HEK293 (cell line): Measurements from ENCODE around the gene RARS1.
A peak's percentile ranks its signal among the peaks of the same experiment; 100 is the strongest.

Source experiments
- SCRT2 ChIP-seq: fragments of 450-650 bp; formaldehyde crosslinking; IDR thresholded peaks from 2 replicates; pipeline ENCODE4 v1.5.1; 2016; ENCODE audit warnings: missing biosample characterization, missing genetic modification characterization
- ZBTB1 ChIP-seq: fragments of 450-650 bp; formaldehyde crosslinking; IDR thresholded peaks from 2 replicates; pipeline ENCODE4 v1.5.1; 2016; ENCODE audit warnings: missing biosample characterization, missing genetic modification characterization
- ZBTB17 ChIP-seq: fragments of 450-650 bp; formaldehyde crosslinking; IDR thresholded peaks from 2 replicates; pipeline ENCODE4 v1.5.1; 2016; ENCODE audit warnings: missing biosample characterization, missing genetic modification characterization
- ZBTB20 ChIP-seq: fragments of 450-650 bp; formaldehyde crosslinking; IDR thresholded peaks from 2 replicates; pipeline ENCODE4 v1.5.1; 2016; ENCODE audit warnings: missing biosample characterization, missing genetic modification characterization
- ZBTB7A ChIP-seq: fragments of 450-650 bp; formaldehyde crosslinking; IDR thresholded peaks from 2 replicates; pipeline ENCODE4 v1.5.1; 2016; ENCODE audit warnings: low read depth, missing biosample characterization, missing genetic modification characterization
- ZFP3 ChIP-seq: fragments of 450-650 bp; formaldehyde crosslinking; IDR thresholded peaks from 2 replicates; pipeline ENCODE4 v1.5.1; 2016; ENCODE audit warnings: low read depth, missing biosample characterization, missing genetic modification characterization
- ZFP69B ChIP-seq: fragments of 450-650 bp; formaldehyde crosslinking; IDR thresholded peaks from 2 replicates; pipeline ENCODE4 v1.5.1; 2016; ENCODE audit warnings: missing biosample characterization, missing genetic modification characterization
- ZIC2 ChIP-seq: fragments of 450-650 bp; formaldehyde crosslinking; IDR thresholded peaks from 2 replicates; pipeline ENCODE4 v1.5.1; 2016; ENCODE audit warnings: missing biosample characterization, missing genetic modification characterization
- ZNF121 ChIP-seq: fragments of 450-650 bp; formaldehyde crosslinking; IDR thresholded peaks from 2 replicates; pipeline ENCODE4 v1.5.1; 2016; ENCODE audit warnings: missing biosample characterization, missing genetic modification characterization
- ZNF169 ChIP-seq: fragments of 450-650 bp; formaldehyde crosslinking; IDR thresholded peaks from 2 replicates; pipeline ENCODE4 v1.5.1; 2016; ENCODE audit warnings: missing biosample characterization, missing genetic modification characterization
- ZNF174 ChIP-seq: fragments of 450-650 bp; formaldehyde crosslinking; IDR thresholded peaks from 2 replicates; pipeline ENCODE4 v1.5.0; 2017; ENCODE audit warnings: missing biosample characterization, mild to moderate bottlenecking, missing genetic modification characterization
- ZNF366 ChIP-seq: fragments of 450-650 bp; formaldehyde crosslinking; conservative IDR thresholded peaks from 2 replicates; pipeline ENCODE4 v1.5.1; 2016; ENCODE audit warnings: missing biosample characterization, missing genetic modification characterization
- ZNF394 ChIP-seq: fragments of 450-650 bp; formaldehyde crosslinking; IDR thresholded peaks from 2 replicates; pipeline ENCODE4 v1.5.1; 2016; ENCODE audit warnings: missing biosample characterization, missing genetic modification characterization, mild to moderate bottlenecking, moderate library complexity, borderline replicate concordance
- ZNF561 ChIP-seq: fragments of 450-650 bp; IDR thresholded peaks from 2 replicates; pipeline ENCODE4 v1.5.1; 2018; ENCODE audit warnings: missing biosample characterization, missing genetic modification characterization, borderline replicate concordance
- ZNF596 ChIP-seq: fragments of 450-650 bp; IDR thresholded peaks from 2 replicates; pipeline ENCODE4 v1.5.0; 2018; ENCODE audit warnings: missing biosample characterization, mild to moderate bottlenecking, missing genetic modification characterization, moderate library complexity
- ZNF610 ChIP-seq: fragments of 450-650 bp; formaldehyde crosslinking; IDR thresholded peaks from 2 replicates; pipeline ENCODE4 v1.5.1; 2016; ENCODE audit warnings: missing biosample characterization, missing genetic modification characterization, borderline replicate concordance
- ZNF654 ChIP-seq: fragments of 450-650 bp; formaldehyde crosslinking; IDR thresholded peaks from 2 replicates; pipeline ENCODE4 v1.5.1; 2016; ENCODE audit warnings: low read depth, missing biosample characterization, missing genetic modification characterization
- ZNF658 ChIP-seq: fragments of 450-650 bp; formaldehyde crosslinking; IDR thresholded peaks from 2 replicates; pipeline ENCODE4; 2016; ENCODE audit warnings: missing biosample characterization, missing genetic modification characterization
- ZNF747 ChIP-seq: fragments of 450-650 bp; formaldehyde crosslinking; IDR thresholded peaks from 2 replicates; pipeline ENCODE4 v1.5.1; 2016; ENCODE audit warnings: missing biosample characterization, missing genetic modification characterization
- ZNF791 ChIP-seq: fragments of 450-650 bp; formaldehyde crosslinking; IDR thresholded peaks from 2 replicates; pipeline ENCODE4 v1.5.1; 2016; ENCODE audit warnings: missing biosample characterization, missing genetic modification characterization
- ZSCAN30 ChIP-seq: fragments of 450-650 bp; IDR thresholded peaks from 2 replicates; pipeline ENCODE4 v1.5.1; 2018; ENCODE audit warnings: missing biosample characterization, mild to moderate bottlenecking, missing genetic modification characterization, moderate library complexity
- ZXDB ChIP-seq: fragments of 450-650 bp; formaldehyde crosslinking; IDR thresholded peaks from 2 replicates; pipeline ENCODE4 v1.5.1; 2016; ENCODE audit warnings: missing biosample characterization, missing genetic modification characterization
- TF ChIP-seq, protein P1 (sequence below): fragments of 450-650 bp; formaldehyde crosslinking; IDR thresholded peaks from 2 replicates; pipeline ENCODE4 v1.5.1; 2016; ENCODE audit warnings: missing biosample characterization, missing genetic modification characterization
- TF ChIP-seq, protein P2 (sequence below): fragments of 450-650 bp; formaldehyde crosslinking; IDR thresholded peaks from 2 replicates; pipeline ENCODE4 v1.5.1; 2017; ENCODE audit warnings: missing biosample characterization, missing genetic modification characterization
- TF ChIP-seq, protein P3 (sequence below): fragments of 450-650 bp; formaldehyde crosslinking; IDR thresholded peaks from 2 replicates; pipeline ENCODE4 v1.5.1; 2016; ENCODE audit warnings: missing biosample characterization, missing genetic modification characterization
- TF ChIP-seq, protein P4 (sequence below): fragments of 450-650 bp; formaldehyde crosslinking; IDR thresholded peaks from 2 replicates; pipeline ENCODE4 v1.5.1; 2016; ENCODE audit warnings: missing biosample characterization, missing genetic modification characterization, low read depth
- TF ChIP-seq, protein P5 (sequence below): fragments of 450-650 bp; formaldehyde crosslinking; IDR thresholded peaks from 2 replicates; pipeline ENCODE4 v1.5.1; 2016; ENCODE audit warnings: missing biosample characterization, missing genetic modification characterization
- TF ChIP-seq, protein P6 (sequence below): fragments of 450-650 bp; formaldehyde crosslinking; IDR thresholded peaks from 2 replicates; pipeline ENCODE4 v1.5.1; 2017; ENCODE audit warnings: missing biosample characterization, missing genetic modification characterization

The RARS1 gene

DNA sequence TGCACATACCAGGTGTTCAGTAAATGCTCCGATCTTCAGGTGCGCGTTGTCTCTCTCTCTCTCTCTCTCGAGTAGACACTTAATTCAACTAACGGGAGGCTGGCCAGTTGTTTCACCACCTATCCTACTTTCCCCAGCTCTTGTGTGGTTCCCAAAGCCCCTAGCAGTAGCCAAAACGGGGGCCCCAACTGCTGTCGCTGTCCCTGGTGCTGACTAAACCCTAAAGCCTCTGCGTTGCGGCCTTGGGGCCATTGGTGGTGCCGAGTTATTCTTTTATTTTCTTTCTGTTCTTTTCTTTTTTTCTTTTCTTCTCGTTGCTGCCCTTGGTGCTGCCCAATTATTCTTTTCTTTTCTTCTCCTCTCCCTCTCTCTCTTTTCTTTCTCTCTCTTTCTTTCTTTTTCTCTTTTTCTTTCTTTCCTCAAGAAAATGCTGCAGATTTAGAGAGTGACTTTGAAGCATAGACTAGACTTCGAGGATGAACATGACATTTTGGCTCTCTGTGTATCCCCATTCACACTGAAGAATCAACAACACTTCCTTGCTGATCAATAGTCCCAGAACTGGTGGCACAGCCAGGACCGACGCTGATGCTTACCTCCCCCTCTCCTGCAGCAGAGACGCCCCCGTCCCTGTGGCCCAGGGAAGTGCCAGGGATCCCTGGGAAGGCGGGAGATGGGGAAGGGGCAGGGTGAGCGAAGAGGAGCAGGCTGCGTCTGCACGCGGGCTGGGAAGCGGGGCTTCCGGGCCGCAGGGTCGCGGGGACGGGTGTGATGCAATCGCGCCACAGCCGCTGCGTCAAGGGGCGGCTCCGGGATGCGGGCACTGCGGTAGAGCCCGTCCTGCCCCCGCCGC lies 42.5 kb downstream of the RARS1 start, which contains the start of gene FBLL1 (continued):
- TF ChIP-seq, protein P1, sequence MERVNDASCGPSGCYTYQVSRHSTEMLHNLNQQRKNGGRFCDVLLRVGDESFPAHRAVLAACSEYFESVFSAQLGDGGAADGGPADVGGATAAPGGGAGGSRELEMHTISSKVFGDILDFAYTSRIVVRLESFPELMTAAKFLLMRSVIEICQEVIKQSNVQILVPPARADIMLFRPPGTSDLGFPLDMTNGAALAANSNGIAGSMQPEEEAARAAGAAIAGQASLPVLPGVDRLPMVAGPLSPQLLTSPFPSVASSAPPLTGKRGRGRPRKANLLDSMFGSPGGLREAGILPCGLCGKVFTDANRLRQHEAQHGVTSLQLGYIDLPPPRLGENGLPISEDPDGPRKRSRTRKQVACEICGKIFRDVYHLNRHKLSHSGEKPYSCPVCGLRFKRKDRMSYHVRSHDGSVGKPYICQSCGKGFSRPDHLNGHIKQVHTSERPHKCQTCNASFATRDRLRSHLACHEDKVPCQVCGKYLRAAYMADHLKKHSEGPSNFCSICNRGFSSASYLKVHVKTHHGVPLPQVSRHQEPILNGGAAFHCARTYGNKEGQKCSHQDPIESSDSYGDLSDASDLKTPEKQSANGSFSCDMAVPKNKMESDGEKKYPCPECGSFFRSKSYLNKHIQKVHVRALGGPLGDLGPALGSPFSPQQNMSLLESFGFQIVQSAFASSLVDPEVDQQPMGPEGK = peak; percentile 35; the same call in 1 of the 2 replicates
- TF ChIP-seq ZNF561 (no peak), ZNF747 (tag by site-specific recombination) (no peak), ZBTB20 (tag by site-specific recombination) (peak; percentile 46; the same call in 1 of the 2 replicates), ZBTB1 (tag by site-specific recombination) (no peak), ZXDB (tag by site-specific recombination) (0 out of 2 replicates have a peak, but pooled peaks have one; percentile 21), ZNF596 (peak; percentile 32; the same call in 1 of the 2 replicates), ZNF366 (tag by site-specific recombination) (peak; percentile 79), SCRT2 (tag by site-specific recombination) (no peak), ZFP3 (no peak), ZSCAN30 (no peak), ZNF654 (tag by site-specific recombination) (no peak), ZFP69B (tag by site-specific recombination) (no peak), ZNF791 (tag by site-specific recombination) (no peak), ZNF658 (no peak), ZBTB17 (tag by site-specific recombination) (0 out of 2 replicates have a peak, but pooled peaks have one; percentile 31), ZNF174 (tag by site-specific recombination) (no peak), ZIC2 (tag by site-specific recombination) (no peak), ZNF121 (tag by site-specific recombination) (no peak), ZNF610 (tag by site-specific recombination) (no peak), ZNF394 (tag by site-specific recombination) (no peak), ZBTB7A (tag by site-specific recombination) (no peak), ZNF169 (tag by site-specific recombination) (no peak)
- TF ChIP-seq, protein P2, sequence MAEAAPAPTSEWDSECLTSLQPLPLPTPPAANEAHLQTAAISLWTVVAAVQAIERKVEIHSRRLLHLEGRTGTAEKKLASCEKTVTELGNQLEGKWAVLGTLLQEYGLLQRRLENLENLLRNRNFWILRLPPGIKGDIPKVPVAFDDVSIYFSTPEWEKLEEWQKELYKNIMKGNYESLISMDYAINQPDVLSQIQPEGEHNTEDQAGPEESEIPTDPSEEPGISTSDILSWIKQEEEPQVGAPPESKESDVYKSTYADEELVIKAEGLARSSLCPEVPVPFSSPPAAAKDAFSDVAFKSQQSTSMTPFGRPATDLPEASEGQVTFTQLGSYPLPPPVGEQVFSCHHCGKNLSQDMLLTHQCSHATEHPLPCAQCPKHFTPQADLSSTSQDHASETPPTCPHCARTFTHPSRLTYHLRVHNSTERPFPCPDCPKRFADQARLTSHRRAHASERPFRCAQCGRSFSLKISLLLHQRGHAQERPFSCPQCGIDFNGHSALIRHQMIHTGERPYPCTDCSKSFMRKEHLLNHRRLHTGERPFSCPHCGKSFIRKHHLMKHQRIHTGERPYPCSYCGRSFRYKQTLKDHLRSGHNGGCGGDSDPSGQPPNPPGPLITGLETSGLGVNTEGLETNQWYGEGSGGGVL (tag by site-specific recombination) = peak; percentile 43
- TF ChIP-seq, protein P3, sequence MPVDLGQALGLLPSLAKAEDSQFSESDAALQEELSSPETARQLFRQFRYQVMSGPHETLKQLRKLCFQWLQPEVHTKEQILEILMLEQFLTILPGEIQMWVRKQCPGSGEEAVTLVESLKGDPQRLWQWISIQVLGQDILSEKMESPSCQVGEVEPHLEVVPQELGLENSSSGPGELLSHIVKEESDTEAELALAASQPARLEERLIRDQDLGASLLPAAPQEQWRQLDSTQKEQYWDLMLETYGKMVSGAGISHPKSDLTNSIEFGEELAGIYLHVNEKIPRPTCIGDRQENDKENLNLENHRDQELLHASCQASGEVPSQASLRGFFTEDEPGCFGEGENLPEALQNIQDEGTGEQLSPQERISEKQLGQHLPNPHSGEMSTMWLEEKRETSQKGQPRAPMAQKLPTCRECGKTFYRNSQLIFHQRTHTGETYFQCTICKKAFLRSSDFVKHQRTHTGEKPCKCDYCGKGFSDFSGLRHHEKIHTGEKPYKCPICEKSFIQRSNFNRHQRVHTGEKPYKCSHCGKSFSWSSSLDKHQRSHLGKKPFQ (tag by site-specific recombination) = no peak
- TF ChIP-seq, protein P4, sequence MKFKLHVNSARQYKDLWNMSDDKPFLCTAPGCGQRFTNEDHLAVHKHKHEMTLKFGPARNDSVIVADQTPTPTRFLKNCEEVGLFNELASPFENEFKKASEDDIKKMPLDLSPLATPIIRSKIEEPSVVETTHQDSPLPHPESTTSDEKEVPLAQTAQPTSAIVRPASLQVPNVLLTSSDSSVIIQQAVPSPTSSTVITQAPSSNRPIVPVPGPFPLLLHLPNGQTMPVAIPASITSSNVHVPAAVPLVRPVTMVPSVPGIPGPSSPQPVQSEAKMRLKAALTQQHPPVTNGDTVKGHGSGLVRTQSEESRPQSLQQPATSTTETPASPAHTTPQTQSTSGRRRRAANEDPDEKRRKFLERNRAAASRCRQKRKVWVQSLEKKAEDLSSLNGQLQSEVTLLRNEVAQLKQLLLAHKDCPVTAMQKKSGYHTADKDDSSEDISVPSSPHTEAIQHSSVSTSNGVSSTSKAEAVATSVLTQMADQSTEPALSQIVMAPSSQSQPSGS = no peak
- TF ChIP-seq, protein P5, sequence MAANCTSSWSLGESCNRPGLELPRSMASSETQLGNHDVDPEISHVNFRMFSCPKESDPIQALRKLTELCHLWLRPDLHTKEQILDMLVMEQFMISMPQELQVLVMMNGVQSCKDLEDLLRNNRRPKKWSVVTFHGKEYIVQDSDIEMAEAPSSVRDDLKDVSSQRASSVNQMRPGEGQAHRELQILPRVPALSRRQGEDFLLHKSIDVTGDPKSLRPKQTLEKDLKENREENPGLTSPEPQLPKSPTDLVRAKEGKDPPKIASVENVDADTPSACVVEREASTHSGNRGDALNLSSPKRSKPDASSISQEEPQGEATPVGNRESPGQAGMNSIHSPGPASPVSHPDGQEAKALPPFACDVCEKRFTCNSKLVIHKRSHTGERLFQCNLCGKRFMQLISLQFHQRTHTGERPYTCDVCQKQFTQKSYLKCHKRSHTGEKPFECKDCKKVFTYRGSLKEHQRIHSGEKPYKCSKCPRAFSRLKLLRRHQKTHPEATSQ (tag by site-specific recombination) = no peak
- TF ChIP-seq, protein P6, sequence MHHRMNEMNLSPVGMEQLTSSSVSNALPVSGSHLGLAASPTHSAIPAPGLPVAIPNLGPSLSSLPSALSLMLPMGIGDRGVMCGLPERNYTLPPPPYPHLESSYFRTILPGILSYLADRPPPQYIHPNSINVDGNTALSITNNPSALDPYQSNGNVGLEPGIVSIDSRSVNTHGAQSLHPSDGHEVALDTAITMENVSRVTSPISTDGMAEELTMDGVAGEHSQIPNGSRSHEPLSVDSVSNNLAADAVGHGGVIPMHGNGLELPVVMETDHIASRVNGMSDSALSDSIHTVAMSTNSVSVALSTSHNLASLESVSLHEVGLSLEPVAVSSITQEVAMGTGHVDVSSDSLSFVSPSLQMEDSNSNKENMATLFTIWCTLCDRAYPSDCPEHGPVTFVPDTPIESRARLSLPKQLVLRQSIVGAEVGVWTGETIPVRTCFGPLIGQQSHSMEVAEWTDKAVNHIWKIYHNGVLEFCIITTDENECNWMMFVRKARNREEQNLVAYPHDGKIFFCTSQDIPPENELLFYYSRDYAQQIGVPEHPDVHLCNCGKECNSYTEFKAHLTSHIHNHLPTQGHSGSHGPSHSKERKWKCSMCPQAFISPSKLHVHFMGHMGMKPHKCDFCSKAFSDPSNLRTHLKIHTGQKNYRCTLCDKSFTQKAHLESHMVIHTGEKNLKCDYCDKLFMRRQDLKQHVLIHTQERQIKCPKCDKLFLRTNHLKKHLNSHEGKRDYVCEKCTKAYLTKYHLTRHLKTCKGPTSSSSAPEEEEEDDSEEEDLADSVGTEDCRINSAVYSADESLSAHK (tag by site-specific recombination) = no peak
- TF ChIP-seq, all 188 proteins: peak for 23
